ENCODE measurements around the gene BARHL2.

The BARHL2 gene

GRCh38 chr1:90708826-90709225, 8.3 kb downstream of the BARHL2 start:
- DNase-seq = no peak

GRCh38 chr1:90708236-90708786, 8.8 kb downstream of the BARHL2 start:
- no peak for DNase-seq

DNA sequence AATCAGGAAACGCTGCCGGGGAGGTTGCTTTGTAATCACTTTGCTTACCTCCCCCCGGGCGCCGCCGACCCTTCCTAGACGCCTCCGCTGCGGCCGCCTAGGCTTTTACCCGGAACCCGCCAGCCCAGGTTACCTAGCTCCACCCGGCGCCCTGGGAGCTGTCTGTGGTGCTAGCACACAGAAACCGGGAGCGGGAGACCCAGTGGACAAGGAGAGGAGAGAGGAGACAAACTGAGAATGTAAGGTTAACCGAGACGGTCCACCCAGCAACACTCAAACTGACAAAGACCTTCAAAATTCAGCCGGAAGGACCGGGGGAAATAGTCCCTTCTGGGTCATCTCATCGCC, 9.8 kb downstream of the BARHL2 start:
- DNase-seq = no peak

DNA sequence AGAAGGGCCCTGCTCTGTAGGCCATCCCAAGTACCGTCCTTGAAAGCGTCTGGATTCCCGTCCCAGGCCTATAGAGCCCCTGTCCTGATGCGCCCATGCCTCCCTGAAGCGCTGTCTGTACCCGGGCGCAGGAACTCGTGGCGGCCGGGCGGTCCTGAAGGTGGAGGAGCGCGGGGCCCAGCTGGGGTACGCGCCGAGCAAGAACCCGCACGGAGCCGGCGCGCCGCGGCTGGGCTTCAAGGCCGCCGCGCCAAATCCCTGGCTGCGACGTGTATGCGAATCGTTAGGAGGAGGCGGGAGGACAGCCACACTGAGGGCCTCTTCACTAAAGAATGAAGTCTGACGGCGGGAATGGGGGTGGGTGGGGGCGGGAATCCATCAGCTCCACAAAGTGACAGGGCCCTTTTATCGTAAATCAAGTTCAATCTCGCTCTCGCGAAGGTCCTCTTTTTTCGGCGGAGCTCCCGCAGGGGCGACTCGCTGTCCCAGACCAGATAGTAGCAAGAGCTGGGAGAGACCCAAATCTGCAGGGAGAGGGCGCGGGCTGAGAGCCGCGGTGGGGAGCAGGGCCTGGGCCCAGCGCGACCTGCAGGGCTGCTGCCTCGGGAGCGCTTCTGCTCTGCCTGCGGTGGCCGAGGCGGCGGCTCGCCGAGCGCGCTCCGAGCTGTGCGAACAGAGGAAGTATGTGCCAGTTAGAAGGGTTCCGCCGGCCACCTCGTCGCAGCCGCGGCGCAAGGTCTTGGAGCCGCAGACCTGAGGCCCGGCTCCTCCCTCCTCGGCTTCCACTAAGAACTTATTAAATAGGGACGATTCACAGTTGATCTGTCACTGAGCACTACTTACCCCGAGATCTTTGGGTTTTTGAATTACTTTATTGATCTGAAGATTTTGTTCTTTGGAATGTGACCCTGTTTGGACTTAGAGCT, 10.4 kb downstream of the BARHL2 start:
- DNase-seq = no peak

GRCh38 chr1:90705956-90706355, 11.1 kb downstream of the BARHL2 start:
- no peak for DNase-seq

DNA sequence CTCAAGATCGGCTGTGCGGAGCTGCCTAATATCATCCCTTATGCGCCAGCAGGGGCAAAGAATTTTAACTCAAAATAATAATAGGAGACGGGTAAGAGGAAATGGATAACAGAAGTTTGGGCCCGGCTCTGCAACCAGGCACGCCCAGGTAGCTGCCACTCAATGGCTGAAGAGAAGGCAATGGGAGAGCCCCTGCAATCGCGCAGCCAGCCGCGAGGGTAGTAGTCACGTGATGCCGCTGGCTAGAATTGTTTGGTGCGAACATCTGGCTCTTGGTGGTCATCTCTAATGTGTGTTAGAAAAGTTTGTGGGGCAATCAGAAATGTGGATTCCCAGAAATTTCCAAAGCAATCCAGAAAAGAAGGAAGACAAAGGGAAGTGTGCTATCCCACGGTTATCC, 12.3 kb downstream of the BARHL2 start:
- DNase-seq = no peak

GRCh38 chr1:90694846-90695245, 22.3 kb downstream of the BARHL2 start:
- DNase-seq = no peak

GRCh38 chr1:90687747-90688146, 29.4 kb downstream of the BARHL2 start:
- DNase-seq = no peak

DNA sequence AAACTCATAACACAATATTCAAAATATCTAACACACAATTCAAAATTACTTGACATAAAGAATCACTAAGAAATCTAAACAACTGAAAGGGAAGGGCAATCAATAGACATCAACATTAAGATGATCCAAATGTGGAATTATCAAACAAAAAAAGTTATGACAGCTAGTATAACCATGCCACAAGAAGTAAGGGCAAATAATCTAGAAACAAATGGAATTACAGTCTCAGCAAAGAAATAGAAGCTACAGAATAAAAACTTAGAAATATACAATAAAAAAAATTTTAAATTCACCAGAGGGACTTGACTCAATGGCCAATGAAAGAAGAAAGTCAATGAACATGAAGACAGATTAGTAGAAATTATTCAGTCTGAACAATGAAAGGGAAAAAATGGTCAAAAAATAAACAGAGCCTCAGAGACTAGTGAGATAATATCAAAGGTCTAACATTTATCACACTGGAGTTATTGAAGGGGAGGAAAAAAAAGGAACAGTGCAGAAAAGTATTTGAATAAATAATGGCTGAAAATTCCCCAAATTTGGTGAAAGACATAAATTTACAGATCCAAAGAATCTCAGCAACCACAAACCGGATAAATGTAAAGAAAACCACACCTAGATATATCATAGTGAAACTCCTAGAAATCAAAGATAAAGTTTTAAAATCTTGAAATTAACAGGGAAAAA, 41.8 kb downstream of the BARHL2 start:
- DNase-seq = no peak

GRCh38 chr1:90671741-90672140, 45.4 kb downstream of the BARHL2 start:
- DNase-seq = no peak

DNA sequence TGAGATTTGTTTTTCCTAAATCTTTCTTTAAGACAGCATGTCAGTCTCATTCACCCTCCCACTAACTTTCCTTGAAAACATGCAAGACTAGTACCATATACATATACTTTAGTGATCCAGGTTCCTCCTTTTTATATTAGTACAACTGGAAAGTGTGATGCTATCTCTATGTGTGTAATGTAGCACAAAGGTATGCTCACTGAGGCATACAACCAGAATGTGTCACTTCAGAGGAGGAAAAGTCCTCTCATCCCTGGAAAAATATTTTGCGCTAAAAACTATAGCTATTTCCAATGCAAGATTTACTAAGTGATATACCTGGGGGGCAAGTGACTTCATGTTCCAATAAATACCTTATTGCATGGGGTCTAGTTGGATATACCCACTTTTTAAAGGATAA, 45.9 kb downstream of the BARHL2 start:
- no peak for DNase-seq
